Measurements from ENCODE around the gene CTRB1.
"Not testable (repeated sequence)": the region's sequence is repeated elsewhere in the genome, so short reads cannot be mapped to it uniquely, and the experiment has no call there.

The CTRB1 gene

DNA sequence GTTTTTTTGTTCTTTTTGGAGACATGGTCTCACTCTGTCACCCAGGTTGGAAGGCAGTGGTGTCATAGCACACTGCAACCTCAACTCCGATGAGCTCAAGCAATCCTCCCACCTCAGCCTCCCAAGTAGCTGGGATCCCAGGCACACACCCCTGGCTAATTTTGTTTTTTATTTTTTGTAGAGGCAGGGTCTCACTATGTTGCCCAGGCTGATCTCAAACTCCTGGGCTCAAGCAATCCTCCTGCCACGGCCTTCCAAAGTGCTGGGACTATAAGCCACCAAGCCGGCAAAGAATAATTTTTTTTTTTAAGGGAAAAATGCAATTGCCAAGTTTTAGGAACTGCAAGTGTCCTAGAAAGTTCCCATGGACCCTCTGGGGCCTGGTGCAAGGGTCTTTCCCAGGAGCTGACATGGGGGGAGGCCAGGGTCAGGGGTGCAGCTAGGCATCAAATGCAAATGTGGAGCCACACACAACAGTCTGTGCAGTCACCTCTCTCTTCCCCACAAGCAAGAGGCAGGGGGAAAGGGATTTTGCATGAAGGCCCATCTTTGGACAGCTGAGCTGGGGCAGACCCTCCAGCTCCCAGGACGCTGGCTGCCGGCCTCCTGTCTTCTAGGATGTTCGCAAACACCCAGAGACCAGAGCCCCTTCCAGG is 52.8 kb downstream of the CTRB1 start:
- no peak for DNase-seq (ENCODE audit: low read depth in 2 of 2)

DNA sequence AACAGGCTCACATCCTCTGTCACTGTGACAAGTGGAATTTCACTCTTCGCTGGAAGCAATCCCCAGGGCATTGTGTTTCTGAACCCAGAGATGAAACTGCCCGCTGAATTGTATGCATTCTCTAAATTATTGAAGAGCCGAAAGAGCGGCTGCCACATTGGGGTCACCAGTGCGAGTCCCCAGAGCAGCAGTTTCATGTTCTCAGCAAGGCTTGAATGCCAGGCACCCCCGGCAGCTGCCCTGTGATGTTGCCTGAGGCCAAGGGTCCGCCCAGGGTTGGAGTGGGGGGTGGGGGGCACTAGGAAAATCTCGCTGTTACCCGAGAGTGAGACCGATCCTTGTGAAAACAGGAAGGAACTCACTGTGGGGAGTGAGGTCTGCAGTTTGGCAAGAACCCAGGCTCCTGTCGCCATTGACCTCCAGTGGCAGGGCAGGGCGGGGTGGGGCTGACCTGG is 53.3 kb downstream of the CTRB1 start:
- no peak for DNase-seq (ENCODE audit: low read depth in 2 of 2)

DNA sequence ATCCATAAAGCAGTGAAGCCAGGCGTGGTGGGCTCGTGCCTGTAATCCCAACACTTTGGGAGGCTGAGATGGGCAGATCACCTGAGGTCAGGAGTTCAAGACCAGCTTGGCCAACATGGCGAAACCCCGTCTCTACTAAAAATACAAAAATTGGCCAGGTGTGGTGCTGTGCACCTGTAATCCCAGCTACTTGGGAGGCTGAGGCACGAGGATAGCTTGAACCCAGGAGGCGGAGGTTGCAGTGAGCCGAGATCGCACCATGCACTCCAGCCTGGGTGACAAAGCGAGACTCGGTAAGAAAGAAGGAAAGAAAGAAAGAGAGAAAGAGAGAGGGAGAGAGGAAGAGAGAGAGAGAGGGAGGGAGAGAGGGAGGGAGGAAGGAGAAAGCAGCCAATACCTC is 53.8 kb downstream of the CTRB1 start:
- DNase-seq (ENCODE audit: low read depth in 2 of 2) = not testable (repeated sequence)

DNA sequence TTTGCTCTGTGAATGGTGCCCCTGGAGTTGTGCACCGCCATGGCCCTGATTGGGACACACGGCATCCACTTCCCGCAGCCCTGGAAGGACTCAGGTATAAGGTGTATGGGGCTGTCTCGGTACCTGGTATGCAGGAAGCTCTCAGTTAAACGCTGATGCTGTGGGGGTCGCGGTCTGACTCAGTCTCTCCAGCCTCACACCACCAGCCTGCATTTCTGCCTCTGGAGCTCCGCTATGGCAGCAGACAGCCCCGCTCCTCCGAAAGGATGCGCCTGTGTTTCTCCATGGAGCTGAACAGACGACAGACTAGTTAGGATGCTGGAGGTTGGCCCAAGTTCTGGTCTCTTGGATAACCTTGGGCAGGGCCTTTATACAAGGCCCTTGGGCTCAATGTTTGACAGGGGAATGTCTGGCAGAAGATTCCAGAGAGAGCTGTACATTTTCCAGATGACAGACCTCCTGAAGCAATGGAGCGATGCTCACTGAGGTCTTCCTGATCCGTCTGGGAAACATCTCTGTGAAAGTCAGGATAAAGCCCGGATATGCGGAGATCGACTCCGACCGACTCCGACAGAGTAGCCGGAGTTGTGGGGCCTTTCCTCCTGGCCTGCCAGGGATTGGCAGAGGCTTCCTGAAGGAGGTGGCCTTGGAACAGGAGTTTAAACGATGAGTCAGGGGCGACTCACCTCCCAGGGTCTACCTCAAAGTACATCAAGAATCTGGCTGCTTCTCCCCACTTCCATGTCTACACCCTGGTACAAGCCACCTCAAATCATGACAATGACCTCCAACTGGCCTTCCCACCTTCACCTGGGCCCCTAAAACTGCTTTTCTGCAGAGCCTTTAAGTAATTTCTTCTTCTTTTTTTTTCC is 54.5 kb downstream of the CTRB1 start:
- DNase-seq (ENCODE audit: low read depth in 2 of 2) = no peak
